ENCODE data around the gene XAF1.
"Not testable (repeated sequence)": the region's sequence is repeated elsewhere in the genome, so short reads cannot be mapped to it uniquely, and the experiment has no call there.

Gene XAF1, protein sequence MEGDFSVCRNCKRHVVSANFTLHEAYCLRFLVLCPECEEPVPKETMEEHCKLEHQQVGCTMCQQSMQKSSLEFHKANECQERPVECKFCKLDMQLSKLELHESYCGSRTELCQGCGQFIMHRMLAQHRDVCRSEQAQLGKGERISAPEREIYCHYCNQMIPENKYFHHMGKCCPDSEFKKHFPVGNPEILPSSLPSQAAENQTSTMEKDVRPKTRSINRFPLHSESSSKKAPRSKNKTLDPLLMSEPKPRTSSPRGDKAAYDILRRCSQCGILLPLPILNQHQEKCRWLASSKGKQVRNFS

DNA sequence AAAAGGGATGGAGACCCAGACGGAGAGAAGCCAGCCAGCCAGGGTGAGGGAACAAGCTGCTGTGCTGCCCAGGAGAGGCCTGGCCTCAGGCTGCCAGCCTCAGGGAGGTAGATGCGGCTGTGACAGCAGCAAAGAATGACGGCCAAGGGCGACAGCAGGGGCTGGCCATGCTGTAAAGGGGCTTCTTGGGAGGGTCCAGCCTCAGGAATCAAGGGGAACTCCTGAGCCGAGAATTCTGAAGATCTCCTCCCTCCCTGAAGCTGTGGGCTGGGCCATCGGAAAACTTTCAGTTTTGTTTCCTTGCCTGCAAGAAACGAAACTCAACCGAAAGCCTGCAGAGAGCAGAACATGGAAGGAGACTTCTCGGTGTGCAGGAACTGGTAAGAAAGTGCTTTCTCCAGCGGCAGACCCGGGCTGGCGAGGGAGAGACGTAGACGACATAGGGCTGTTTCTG, at the start of gene XAF1:
XAF1 (plus strand) TSS at position 316 of the 454 bp plus-strand sequence; CDS start at position 349, 33 bp downstream.
- peak; percentile 19 to 39 for DNase-seq

DNA sequence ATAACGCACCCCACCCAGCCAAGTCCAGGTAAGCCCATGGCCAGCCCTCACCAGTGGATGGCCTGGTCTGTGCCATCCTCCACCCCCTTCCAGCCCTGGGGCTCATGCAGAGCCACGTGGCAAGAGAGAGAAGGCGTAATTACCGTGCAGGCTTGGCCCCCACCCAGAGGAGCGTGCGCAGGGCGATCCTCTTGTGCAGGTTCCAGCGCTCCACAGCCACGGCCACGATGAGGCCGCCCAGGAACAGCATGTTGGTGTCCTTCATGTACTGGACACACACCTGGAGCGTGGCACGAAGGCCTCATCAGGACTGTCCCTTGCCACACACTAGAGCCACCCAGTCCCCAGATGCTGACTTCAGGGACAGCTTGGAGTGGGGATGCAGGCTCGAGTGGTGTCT, 49.3 kb upstream of the XAF1 start:
- DNase-seq = no peak

DNA sequence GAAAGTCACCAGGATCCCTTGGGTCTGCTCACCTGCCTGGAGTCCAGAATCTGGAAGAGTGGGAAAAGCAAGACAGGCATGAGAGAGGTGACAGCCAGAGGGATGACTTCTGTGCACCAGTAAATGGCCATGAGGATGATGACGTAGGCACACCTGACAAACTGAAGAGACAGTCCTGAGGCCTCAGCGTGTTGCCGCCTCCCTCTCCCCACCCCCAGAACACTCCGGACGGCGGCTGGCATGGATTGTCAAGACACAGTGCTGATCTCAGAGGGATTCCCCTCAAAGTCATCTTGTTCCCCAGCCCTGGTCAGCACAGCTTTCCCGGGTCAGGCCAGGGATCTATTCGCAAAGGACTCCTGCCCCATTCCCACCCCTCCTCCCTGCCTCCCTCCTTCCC, 48.9 kb upstream of the XAF1 start:
- no peak for DNase-seq

DNA sequence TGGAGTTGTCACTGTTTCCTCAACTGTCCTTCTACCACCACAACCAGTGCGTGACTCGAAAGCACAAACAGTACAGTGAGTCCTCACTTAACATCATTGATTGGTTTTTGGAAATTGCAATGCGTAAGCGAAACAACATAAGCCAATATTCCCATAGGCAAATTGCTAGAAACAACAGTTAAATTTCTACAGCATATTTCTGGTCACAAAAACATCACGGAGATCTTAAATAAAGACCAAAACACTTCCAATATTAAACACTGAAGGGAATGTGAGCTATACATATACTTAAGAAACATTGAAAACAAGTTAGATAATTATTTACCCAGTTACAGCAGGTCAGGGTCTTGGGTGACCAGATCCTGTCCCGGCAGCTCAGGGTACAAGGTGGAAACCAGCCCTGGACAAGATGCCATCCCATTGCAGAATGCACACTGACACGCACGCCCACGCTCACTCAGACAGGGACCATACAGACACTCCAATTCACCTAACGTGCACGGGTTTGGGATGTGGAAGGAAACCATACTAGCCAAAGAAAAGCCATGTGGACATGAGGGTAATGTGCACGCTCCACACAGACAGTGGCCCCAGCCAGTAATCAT, 47.4 kb upstream of the XAF1 start:
- DNase-seq = no peak

DNA sequence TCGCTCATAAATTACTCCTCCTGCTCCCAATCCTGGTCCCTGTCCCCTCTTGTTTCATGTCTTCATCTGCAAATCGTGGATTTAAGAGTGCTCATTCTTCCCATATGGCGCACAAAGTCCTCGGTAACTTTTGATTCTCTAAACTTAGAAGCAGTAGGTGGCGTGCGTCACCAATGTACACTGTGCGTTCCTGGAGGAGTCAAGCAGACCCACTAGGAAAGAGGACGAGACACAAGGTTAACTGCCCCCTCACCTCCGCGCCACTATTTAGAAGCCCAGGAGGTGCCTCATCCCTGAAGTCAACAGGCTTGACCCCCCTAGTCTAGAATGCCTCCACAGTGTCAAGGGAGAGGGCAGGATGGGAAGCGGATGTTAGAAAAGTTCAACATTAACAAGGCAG, 45.5 kb upstream of the XAF1 start:
- no peak for DNase-seq

DNA sequence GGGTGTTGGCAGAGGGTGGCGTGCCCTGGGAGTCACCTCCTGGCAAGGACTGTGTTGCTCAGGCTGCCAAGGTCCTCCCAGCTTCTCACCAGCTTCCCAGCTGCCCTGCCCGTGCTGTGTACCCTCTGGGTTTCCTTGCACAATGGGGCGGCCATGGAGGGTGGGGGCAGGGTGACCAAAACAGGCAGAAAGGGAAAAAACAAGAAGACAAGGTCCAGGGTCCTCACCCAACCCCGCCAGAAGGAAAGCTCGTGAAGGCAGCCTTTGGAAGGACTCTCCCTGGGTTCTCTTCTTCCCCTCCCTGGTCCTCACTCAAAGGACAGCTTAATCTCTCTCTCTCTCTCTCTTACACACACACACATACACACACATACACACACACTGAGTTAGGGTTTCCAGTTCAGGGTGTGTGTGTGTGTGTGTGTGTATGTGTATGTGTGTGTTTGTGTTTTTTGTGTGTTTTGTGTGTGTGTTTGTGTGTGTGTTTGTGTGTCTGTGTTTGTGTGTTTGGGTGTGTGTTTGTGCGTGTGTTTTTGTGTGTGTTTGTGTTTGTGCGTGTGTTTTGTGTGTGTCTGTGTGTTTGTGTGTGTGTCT, 44.7 kb upstream of the XAF1 start:
- no peak for DNase-seq

DNA sequence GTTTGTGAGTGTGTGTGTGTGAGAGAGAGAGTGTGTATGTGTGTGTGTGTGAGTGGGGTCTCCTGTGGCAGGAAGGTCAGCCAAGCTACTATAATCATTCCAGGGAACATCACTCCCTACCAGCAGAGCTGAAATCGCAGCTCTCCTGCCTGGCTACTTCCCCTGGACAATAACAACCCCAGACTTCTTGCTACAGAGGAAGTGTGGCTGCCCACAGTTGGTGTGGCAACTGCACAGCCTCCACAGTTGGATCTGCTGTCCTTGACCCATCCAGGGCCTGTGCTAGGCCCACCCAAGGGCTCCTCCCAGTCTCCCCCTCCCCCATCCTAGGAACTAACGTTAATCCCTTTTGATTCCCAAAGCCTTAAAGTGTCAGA, 44.2 kb upstream of the XAF1 start:
- no peak for DNase-seq

DNA sequence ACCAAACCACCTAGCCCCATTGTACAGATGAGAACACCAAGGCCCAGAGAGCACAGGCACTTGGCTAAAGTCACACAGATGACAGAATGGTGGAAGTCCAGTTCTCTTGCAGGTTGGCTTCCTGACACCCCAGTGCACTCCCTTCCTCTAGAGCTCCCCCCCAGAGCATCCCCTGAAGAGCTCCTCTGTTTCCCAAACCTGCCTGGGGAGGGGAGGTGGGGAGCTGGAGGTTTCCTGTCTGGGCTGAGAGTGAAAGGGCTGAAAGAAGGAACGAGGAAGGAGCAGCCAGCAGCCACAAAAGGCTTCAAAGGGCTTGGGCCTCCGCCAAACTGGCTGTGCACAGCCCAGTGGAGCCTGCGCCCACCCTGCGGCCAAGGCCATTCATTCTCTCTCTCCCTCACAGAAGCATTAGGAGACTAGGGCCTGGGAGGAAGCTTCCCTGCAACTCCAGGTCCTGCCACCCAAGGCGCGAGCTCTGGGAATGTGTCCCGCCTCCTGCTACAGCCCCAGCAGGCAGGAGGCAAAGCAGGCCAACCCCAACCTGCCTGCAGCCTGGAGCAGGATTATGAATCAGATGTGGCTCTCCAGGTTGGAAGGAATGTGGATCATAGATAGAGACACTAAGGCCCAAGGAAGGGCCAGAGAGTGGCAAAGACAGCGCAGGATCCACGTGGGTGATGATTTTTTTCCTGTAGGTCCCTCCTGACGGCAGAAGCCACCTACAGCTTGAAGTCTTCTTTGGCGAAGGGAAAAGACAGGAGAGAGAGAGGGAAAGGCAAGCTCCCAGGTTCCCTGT, 43.6 kb upstream of the XAF1 start:
- no peak for DNase-seq

DNA sequence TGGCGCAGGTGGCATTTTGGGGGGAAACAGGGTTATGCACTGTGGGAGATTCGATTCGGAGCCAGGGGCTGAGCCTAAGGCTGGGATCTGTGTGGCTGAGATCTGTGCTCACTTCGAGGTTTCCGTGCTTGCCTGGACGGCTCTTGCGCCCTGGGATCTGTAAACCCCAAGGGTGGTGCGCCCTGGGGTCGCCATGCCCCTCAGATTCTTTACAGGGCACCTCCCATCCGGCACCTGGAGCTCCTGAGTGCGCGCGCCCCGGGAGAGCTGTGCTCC, 43.1 kb upstream of the XAF1 start:
- no peak for DNase-seq

DNA sequence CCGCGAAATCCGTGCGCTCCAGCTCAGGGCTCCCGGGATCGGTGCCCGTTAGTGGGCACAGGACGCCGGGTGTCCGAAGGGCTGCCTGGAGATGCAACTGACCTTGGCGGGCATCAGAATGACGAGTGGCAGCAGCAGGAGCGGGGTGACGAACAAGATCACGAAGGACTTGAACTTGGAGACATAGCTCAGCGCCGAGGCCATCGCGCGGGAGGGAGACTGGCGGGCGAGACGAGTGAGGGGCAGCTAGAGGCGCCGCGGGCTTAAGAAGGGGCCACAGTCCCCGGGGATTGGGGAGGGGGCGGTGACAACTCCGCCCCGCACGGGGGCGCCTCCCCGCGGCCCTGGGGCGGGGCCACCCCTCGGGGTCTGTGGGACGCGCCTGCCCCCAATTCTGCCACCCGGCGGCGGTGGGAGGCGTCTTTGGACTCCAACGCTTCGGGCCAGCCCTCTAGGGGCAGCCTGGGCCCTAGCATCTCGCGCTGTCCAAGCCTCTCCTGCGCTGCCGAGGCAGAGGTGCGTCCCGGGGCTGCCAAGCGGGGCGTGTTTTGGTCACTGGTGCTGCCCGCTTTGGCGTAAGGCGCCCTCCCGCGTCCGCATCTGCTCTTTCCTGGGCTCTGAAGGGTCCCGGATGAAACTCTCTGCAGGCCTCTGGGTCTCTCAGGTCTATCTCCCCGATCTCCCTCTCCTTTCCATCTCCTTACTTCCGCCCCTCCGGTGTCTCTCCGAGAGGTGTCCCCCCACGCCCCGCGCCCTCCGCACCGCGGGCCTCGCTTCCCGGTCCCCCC, 42.5 kb upstream of the XAF1 start, which contains the start of gene SLC13A5:
SLC13A5 (minus strand) TSS at position 240 of the 788 bp plus-strand sequence; CDS start at position 204, 36 bp downstream.
- peak in 1 of 2 donors; percentile 9 for DNase-seq

DNA sequence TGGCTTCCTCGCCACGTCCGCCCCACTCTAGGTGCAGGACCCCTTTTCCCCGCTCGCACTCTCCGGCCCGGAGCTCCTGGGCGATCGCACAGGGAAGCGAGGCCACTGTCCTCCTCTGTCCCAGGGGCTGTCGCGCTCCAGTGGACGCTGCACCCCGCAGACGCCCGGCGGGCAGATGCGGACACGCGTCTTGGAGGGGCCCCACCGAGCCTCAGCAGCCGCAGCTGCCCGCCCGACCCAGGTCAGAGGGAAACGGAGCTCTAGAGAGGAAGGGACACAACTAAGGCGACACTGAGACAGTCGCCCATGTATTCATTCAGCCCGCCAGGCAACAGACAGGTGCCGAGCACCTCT, 42.0 kb upstream of the XAF1 start:
- DNase-seq = no peak

DNA sequence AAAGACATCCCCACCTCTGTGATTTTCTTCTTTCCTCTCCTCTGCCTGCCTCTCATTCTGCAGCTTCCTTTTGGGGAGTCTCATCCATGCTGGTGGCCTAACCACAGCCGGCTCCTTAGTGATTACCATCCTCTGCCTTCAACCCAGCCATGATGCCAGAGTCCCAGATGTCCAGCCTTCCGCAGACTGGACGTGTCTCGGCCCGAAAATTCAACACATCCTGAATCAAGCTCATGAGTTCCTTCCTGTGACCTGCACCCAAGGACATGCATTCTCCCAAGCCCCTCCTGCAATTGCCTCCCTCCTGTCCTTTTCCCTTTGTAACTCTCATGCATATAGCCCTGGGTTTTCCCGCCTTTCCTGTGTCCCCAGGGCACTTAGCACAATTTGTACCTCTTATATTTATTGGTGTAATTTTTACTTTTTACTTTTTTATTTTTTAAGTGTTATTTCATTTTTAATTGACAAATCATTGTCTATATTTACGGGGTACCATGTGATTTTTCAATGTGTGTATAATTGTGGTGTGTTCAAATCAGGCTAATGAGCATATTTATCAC, 41.5 kb upstream of the XAF1 start:
- DNase-seq = no peak

DNA sequence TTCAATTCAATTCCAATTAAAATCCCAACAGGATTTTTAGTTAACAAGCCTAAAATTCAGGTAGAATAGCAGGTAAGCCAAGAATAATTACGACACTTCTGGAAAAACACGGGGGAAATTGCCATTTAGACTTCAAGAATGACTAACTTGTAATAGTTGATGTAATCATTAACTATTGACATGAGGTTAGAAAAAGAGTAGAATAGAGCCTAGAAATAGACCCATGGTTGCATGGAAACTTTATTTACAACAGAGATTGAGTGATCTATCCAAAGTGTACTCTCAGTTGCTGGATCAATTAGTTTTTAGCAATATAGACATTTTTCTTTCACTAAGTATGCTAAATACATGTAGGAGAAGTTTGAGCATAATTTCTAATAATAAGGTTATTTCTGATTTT, 39.1 kb upstream of the XAF1 start:
- DNase-seq = no peak

DNA sequence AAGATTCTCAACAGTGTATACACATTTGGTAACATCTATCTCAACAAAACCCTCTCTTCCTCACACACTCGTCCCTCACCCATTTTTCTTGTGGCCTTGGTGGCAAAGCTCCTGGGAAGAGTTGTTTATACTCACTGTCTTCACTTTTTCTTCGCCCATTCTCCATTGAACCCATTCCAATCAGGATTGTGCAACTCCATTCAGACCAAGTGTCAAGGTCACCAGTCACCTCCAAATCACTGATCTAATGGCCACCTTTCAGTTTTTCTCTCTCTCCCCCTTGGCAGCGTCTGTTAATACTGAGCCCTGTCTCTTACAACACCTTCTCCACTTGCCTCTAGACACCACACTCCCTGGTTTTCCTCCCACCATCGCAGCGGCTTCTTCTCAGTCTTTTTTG, 34.1 kb upstream of the XAF1 start:
- DNase-seq = no peak

DNA sequence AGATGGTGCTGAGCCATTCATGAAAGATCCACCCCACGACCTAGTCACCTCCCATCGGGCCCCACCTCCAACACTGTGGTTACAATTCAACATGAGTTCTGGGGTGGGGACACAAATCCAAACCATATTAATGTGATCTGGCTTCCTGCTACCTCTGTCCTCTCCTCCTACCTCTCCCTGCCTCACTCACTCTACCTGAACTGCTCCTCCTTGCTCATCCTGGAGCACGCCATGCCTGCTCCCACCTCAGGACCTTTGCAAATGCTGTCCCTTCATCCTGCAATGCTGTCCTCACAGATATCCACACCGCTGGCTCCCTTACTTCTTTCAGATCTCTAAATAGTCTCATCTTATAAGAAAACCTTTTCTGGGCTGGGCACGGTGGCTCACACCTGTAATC, 31.8 kb upstream of the XAF1 start:
- DNase-seq = no peak

DNA sequence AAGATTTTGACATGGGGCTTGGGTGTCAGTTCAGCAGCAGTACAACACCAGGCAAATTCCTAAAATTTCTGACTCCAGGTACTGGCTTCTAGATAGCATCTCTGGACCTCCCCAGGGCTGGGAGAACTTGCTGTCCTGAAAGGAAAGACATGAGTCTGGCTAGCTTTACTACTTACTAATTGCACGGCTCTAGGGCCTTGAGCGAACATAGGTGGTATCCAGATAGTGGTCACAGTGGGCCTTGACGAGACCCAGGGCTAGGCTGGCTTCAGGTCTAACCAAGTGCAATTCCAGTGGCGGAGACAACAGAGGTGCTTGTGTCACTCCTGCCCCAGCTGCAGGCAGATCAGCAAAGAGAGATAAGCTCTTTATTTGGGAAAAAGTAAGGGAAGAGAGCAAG, 26.3 kb upstream of the XAF1 start:
- no peak for DNase-seq

DNA sequence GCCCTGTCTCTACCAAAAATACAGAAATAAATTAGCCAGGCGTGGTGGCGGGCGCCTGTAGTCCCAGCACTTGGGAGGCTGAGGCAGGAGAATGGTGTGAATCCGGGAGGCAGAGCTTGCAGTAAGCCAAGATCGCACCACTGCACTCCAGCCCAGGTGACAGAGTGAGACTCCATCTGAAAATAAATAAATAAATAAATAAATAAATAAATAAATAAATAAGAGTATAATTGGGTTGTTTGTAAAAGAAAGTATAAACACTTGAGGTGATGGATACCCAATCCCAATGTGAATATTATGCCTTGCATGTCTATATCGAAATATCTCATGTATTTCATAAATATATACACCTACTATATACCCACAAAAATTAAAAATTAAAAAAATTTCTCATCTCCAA, 9.2 kb upstream of the XAF1 start:
- DNase-seq = not testable (repeated sequence)

DNA sequence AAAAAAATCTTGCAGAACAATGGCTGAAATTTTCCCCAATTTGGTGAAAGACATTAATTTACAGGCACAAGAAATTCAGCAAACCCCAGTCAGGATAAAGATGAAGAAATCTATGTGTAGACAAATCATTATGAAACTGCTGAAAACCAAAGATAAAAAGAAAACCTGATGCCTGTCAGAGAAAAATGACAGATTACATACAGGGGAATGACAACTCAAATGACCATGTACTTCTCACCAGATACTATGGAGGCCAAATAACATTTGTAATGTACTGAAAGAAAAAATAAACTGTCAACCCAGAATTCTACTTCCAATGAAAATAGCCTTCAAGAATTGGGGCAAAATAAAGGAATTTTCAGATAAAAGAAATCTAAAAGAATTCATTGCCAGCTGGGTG, 7.2 kb upstream of the XAF1 start:
- no peak for DNase-seq

DNA sequence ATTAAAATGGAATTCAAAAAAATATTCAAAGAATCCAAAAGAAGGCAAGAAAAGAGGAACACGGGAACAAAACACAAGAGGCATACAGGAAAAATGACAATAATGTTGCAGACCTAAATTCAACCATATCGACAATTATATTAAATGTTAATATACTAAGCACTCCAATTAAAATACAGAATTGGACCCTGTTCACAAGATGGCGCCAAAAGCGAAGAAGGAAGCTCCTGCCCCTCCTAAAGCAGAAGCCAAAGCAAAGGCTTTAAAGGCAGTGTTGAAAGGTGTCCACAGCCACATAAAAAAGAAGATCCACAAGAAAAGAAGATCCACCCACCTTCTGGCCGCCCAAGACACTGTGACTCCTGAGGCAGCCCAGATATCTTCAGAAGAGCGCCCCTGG, 6.3 kb upstream of the XAF1 start:
- DNase-seq = no peak

DNA sequence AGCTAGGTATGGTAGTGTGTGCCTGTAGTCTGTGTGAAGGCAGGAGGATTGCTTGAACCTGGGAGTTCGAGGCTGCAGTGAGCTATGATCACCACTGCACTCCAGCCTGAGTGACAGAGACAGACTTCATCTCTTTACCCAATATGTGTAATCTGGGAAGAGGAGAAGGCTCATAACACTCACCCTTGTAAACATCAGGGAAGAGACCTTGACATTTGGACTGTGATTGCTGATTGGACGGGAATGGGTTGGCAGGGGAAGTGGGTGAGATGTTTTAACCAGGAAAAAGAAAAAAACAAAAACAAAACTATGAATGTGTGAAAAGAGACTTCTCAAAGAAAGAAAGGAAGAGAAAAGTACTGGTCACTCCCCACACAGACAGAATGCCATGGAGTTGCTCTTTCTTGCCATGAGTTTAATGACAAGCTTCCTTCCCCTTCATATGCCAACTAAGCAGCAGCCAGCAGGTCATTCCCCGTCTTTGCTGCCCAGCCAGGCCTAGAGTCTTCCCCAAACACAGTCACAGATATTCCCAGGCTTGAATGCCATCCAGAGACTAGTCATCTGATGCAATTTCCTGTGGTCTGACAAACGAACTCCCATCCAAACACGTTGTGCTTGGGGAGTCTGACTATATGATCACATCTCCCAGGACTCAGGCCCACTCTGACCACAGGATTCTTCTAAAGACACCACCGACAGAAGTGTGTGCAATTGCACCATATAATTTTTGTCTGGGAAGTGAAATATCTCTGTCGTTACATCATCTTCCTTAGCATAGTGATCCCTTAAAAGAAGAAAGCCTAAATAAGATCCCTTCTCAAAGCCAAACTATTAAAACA, 3.6 kb upstream of the XAF1 start:
- DNase-seq = no peak

DNA sequence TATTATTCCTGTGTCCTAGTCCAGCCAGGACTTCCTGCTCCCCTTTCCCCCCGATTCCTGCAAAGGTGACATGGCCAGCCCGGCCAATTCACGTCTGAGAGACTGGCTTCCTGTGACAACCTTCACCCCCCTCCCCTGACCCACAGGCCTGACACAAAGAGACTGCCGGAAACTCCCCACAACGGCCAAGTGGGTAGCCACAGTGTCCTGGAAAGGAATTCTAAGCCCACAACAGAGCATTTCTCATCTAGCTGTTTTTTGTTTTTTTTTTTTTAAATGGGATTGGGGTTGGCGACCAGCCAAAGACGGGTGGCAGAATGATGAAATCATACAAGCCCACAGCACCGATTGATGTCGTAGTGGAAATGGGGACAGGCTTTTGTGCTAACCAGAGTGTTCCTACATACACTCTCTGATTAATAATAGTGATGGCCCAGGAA, 2.8 kb upstream of the XAF1 start:
- no peak for DNase-seq

DNA sequence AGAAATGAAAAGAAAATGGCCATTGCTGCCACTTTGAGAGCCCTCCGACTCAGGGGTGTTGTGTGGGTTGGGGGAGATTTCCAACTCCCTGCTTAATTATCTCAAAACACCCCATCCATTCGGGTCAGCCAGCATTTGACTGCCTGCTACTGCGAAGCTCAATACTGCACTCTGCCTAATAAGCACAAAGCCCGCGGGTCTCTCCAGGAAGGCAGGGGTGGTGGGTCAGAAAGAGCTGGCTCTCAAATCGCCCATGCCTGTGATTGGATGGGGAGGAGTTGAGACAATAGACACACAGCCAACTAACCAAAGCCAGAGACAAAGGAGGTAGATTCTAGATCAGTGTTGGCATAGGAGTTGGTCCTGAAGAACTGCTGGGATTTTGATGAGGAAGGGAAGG, 2.3 kb upstream of the XAF1 start:
- DNase-seq = no peak
